ENCODE measurements around the gene OR5M10.
A peak's percentile ranks its signal among the peaks of the same experiment; 100 is the strongest.
"Not testable (repeated sequence)": the region's sequence is repeated elsewhere in the genome, so short reads cannot be mapped to it uniquely, and the experiment has no call there.

OR5M10 gene

DNA sequence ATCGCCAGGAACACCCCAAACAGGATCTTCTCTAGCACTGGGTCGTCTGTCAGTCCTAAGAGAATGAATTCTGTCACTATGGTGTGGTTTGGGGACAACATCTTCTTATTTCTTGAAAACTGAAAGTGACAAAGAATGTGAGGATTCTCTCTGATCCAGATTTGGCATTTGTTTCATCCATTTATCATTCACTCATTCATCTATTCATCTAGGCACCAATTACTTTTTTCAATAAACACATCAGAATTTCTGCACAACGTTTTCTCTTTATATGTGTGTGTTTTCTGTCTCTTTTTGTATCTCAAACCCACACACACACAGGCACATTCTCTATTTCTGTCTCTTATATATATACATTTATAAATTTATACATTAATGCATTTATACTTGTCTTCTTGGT, at the start of gene OR5M10:
TSS of gene OR5M10 (minus strand) at position 101 of the 400 bp plus-strand sequence. CDS start at position 101, 0 bp downstream.
- FAIRE-seq (no peak), DNase-seq (ENCODE audit: low spot score) (no peak)

DNA sequence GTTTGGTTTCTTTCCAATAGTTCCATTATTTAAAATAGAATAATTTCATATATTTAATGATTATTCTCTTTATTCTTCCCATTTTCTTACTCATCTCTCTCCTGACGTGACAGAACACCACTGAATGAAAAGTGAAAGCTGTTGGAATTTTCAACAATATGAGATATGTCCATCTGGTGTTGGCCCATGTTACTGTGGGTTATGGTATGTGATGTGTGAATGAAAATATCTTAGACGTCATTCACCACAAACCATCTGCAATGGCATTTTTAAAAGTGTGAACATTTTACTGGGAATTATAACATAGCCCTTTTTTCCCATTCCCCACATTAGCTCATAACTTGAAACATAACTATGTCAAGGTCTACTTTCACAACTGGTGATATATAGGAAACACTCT, 48.4 kb upstream of the OR5M10 start:
- FAIRE-seq: no peak

DNA sequence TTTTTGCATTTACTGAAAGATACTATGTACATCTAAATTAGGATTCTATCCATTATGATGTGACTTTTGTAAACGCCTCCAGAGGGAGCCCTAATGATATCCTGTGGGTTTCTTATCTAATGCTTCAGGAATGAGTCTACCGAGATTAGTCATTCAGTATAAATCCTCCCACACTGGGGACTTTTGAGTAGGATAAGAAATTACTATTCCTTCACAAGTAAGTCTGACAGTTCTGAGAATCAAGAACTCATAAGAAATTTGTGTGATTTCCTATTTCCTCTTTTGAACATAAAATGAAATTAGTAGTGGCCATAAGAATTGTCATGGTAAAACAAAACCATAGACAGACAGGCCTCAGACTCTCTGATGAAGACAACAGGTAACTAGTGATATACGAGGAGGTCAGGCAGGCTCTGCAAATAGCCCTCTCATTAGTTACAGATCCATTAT, 47.2 kb upstream of the OR5M10 start:
- no peak for FAIRE-seq
- peak; percentile 63 for DNase-seq (ENCODE audit: low spot score)

More for the DNA sequence above, 48.4 kb upstream of the OR5M10 start:
- DNase-seq (ENCODE audit: low spot score): no peak

DNA sequence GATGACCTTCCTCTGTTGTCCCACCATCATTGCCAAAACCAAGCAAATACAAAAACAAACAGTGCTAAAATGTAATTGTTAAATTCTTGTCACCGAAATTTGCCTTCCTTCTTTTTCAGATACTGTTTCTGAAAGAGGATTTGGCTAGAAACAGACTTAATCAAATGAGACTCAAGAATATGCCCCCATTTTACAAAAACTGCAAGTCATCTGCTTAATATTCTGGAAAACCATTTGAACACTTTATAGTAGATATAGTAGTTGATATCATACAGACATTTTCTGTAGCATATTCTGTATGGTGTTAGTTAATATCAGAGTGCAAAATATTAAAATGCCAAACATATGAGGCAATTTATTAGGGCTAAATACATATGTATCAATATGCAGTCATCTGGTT, 33.7 kb upstream of the OR5M10 start:
- FAIRE-seq (no peak), DNase-seq (ENCODE audit: low spot score) (no peak)

DNA sequence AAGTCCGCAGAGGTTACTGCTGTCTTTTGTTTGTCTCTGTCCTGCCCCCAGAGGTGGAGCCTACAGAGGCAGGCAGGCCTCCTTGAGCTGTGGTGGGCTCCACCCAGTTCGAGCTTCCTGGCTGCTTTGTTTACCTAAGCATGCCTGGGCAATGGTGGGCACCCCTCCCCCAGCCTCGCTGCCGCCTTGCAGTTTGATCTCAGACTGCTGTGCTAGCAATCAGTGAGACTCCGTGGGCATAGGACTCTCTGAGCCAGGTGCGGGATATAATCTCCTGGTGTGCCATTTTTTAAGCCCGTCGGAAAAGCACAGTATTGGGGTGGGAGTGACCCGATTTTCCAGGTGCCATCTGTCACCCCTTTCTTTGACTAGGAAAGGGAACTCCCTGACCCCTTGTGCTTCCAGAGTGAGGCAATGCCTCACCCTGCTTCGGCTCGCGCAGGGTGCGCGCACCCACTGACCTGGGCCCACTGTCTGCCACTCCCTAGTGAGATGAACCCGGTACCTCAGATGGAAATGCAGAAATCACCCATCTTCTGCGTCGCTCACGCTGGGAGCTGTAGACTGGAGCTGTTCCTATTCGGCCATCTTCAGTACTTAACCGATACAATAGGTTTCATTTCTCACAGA, 14.7 kb upstream of the OR5M10 start:
- not testable (repeated sequence) for FAIRE-seq; DNase-seq (ENCODE audit: low spot score)

DNA sequence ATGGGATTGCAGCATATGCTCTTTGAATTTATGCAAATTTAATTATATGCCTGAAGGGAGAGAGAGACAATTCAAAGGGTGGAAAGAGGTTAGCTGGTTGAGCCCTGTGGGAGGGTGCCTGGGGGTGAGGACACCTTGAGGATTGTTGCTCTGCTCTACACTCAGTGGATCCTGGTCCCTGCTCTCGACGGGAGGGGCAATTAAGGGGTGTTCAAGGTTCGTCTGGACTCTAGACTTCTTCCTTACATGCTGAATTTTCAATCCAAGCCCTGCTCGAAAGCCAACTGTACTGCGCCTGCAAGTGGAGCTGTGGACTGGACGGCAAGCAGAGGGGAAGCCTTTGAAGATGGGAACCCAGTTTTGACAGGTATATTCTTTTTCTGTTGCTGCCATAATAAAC, 18.9 kb downstream of the OR5M10 start:
- DNase-seq (ENCODE audit: low spot score) (no peak), FAIRE-seq (no peak)

DNA sequence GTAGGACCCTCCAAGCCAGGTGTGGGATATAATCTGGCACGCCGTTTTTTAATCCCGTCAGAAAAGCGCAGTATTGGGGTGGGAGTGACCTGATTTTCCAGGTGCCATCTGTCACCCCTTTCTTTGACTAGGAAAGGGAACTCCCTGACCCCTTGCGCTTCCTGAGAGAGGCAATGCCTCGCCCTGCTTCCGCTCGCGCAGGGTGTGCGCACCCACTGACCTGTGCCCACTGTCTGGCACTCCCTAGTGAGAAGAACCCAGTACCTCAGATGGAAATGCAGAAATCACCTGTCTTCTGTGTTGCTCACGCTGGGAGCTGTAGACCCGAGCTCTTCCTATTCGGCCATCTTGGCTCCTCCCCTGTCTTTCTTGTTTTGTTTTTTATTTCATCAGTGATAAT, 22.8 kb downstream of the OR5M10 start:
- not testable (repeated sequence) for FAIRE-seq; DNase-seq (ENCODE audit: low spot score)

DNA sequence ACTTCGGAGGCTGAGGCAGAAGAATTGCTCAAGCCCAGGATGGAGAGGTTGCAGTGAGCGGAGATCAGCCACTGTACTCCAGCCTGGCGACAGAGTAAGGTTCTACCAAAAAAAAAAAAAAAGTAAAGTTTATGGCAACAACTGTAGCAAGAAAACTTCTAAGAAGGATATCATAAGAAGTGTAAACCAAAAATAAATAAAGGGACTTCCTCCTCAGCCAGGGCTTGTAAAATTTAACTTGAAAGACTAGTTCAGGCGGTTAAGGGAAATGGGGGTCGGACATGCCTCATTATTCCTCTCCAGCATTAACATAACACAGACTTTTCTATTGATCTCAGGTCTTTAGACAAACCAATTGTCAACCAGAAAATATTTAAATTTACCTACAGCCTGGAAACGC, 32.0 kb downstream of the OR5M10 start:
- DNase-seq (ENCODE audit: low spot score) (no peak), FAIRE-seq (no peak)

DNA sequence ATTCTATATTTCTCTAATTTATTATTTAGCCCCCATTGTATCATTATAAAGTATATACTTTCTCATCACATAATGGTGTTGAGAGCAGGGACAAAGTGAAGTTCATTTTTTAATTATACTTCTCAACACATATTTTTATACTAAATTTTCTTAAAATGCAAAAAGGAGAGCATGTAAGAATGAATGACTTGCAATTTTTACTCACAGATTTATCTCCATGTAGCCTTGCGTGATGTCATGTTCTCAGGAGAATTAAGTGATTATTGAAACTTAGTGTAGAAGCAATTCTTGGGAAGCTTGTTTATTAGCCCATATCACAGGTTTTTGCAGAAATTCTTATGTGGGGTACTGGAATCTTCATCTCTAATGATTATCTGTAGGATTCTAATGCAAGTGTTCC, 33.8 kb downstream of the OR5M10 start:
- no peak for FAIRE-seq
- no peak for DNase-seq (ENCODE audit: low spot score)

DNA sequence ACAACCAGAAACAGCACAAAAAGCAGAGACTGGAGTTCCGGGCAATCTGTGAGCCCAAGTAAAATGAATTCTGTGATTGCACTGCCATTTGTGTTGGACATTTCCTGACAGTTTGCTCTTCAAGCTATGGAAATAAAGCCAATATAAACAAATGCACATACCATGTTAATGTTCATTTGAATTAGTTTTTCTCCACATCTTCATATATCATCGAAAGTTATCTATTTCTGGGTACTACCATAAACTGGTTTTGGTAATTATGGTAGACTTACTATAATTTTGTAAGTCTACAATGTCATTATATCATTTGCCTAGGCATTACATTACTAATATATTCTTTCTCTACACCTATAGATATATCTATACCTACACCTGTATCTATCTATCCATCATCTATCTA, 34.4 kb downstream of the OR5M10 start, which contains the start of gene OR5M11:
TSS of gene OR5M11 (minus strand) at position 101 of the 400 bp plus-strand sequence. CDS start at position 101, 0 bp downstream.
- DNase-seq (ENCODE audit: low spot score): no peak
- FAIRE-seq: no peak

DNA sequence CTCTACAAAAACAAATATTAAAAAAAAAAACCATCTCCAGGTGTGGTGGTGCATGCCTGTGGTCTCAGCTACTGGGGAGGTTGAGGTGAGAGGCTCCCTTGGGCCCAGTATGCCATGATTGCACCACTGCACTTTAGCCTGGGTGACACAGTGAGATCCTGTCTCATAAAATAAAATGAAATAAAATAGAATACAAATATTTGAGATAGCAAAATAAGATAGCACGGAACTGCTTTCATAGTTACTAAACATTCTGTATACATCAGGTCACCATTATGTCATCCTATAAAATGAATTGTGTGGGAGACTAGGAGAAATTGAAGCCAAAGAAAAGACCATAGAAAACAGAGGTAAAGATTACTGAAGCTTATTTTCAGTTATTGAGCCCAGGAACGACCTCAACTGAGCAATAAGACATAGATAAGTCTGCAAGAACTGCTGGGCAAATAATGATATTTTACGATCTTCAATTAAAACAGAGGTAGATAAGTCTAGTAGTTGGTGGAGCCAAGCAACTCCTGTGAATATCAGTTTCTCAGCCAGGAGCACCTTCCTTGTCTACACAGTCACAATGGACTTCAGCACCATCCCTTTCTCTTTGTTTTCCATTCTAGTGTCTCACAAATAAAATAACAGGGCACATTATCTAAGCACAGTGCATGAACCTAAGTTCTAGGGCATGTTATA, 44.3 kb downstream of the OR5M10 start:
- no peak for DNase-seq (ENCODE audit: low spot score)
- FAIRE-seq: no peak

DNA sequence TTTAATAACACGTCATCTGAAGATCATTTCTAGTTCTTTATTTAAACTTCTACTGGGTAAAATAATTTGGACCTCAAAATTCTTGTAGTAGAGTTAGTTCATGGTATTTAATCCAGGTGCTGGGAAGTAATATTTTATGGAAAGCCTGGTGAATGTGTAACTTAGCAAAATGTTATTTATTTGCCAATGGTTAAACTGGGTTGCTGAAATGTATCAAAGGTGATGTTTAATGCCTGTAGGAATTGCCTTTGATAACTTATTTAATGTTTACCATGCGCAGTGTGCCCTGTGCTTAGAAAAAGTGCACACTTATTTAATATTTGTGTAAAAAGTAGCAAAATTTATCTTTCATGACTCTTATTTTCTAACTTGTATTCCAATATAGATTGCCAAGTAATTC, 45.7 kb downstream of the OR5M10 start:
- FAIRE-seq (no peak), DNase-seq (ENCODE audit: low spot score) (no peak)
